ENCODE data around the gene HIVEP2.

The HIVEP2 gene

DNA sequence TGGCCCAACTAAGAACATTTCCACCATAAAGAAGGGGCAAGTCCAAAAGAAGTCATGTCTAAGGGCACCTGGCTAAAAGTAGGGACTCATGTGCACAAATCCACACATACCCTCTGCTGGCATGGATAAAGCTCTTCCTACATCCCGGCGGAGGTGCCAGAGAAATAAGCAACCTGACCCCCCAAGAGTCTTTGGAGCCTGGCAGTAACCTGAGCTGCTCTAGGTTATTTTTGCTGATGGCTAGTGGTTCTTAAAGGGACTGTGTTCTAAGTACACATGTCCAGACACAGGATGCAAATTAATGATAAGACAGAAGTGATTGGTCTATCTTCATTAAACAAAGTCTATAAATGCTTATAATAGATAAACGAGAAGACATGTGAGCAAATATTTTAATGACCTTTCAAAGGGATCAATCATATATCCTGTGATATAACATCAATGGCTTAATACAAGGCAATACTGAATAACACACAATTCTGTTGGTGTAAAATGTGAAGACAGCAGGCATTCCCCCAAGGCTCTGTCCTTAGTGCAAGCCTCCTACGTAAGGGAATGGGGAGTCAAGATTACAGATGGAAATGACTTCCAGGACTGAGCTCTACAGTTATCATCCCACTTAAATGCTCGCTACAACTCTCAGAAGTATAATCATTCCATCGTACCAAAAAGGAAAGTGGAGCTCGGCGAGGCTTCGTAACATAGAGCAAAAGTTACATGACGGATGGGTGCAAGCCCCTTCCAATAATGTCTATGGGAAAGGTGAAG is 52.5 kb downstream of the HIVEP2 start:
- H3K4me3 ChIP-seq (ENCODE audit: low read depth, low read length): no peak overlapping the region
- H3K27ac ChIP-seq (ENCODE audit: low read depth, low read length): no peak overlapping the region
- no peaks in the 10 kb centered on the region for H3K27me3 ChIP-seq (ENCODE audit: insufficient read depth, low read length)
- no peaks in the 10 kb centered on the region for H3K36me3 ChIP-seq (ENCODE audit: insufficient read depth, low read length)
- no peak overlapping the region for H2AFZ ChIP-seq (ENCODE audit: low read length, unreplicated experiment)
- peaks cover 28% of the 10 kb centered on the region for H3K79me2 ChIP-seq (ENCODE audit: control insufficient read depth, insufficient read depth, low read length, unreplicated experiment)
- peaks cover 13% of the 10 kb centered on the region for H3K4me1 ChIP-seq (ENCODE audit: control insufficient read depth, insufficient read depth, low read length, unreplicated experiment)

- H3K36me3 ChIP-seq (ENCODE audit: insufficient read depth, low read length): no peaks in the 10 kb centered on the region
- peaks cover 23% of the 10 kb centered on the region for H3K4me1 ChIP-seq (ENCODE audit: control insufficient read depth, insufficient read depth, low read length, unreplicated experiment)
- no peak overlapping the region for H3K27ac ChIP-seq (ENCODE audit: low read depth, low read length)
- peaks cover 24% of the 10 kb centered on the region for H3K79me2 ChIP-seq (ENCODE audit: control insufficient read depth, insufficient read depth, low read length, unreplicated experiment)
- H3K4me3 ChIP-seq (ENCODE audit: low read depth, low read length): no peak overlapping the region
- no peak overlapping the region for H2AFZ ChIP-seq (ENCODE audit: low read length, unreplicated experiment)
- no peaks in the 10 kb centered on the region for H3K27me3 ChIP-seq (ENCODE audit: insufficient read depth, low read length)
These were observed 53.5 kb downstream of the HIVEP2 start for GRCh38 chr6:142891454-142891853.

GRCh38 chr6:142888456-142888855 is 56.5 kb downstream of the HIVEP2 start:
- Histone ChIP-seq H3K36me3 (ENCODE audit: insufficient read depth, low read length) (no peaks in the 10 kb centered on the region), H3K4me1 (ENCODE audit: control insufficient read depth, insufficient read depth, low read length, unreplicated experiment) (peaks cover 47% of the 10 kb centered on the region), H3K4me3 (ENCODE audit: low read depth, low read length) (no peak overlapping the region), H2AFZ (ENCODE audit: low read length, unreplicated experiment) (no peak overlapping the region), H3K27ac (ENCODE audit: low read depth, low read length) (no peak overlapping the region), H3K79me2 (ENCODE audit: control insufficient read depth, insufficient read depth, low read length, unreplicated experiment) (peaks cover 38% of the 10 kb centered on the region), H3K27me3 (ENCODE audit: insufficient read depth, low read length) (no peaks in the 10 kb centered on the region)

DNA sequence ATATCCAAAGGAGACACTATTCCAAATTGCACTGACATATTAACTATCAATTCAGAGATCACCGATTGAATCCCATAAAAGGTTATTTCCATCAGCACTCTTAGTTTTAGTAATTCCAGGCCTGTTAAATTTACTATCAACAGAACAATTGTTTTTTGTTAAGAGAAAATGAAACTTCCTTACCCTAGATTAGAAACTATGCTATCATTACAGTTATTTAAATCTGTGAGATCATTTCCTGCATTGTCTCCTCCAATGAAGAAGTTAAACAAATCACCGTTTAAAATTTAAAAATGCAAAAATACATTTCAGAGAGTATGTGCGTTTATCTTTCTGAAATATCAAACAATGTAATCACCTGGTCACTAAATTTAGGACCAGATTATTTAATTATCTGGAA is 57.5 kb downstream of the HIVEP2 start:
- Histone ChIP-seq H3K4me1 (ENCODE audit: control insufficient read depth, insufficient read depth, low read length, unreplicated experiment) (peaks cover 48% of the 10 kb centered on the region), H2AFZ (ENCODE audit: low read length, unreplicated experiment) (peak overlapping the region; percentile 7), H3K27ac (ENCODE audit: low read depth, low read length) (peak overlapping the region; percentile 95), H3K36me3 (ENCODE audit: insufficient read depth, low read length) (no peaks in the 10 kb centered on the region), H3K27me3 (ENCODE audit: insufficient read depth, low read length) (no peaks in the 10 kb centered on the region), H3K79me2 (ENCODE audit: control insufficient read depth, insufficient read depth, low read length, unreplicated experiment) (peaks cover 40% of the 10 kb centered on the region), H3K4me3 (ENCODE audit: low read depth, low read length) (no peak overlapping the region)

DNA sequence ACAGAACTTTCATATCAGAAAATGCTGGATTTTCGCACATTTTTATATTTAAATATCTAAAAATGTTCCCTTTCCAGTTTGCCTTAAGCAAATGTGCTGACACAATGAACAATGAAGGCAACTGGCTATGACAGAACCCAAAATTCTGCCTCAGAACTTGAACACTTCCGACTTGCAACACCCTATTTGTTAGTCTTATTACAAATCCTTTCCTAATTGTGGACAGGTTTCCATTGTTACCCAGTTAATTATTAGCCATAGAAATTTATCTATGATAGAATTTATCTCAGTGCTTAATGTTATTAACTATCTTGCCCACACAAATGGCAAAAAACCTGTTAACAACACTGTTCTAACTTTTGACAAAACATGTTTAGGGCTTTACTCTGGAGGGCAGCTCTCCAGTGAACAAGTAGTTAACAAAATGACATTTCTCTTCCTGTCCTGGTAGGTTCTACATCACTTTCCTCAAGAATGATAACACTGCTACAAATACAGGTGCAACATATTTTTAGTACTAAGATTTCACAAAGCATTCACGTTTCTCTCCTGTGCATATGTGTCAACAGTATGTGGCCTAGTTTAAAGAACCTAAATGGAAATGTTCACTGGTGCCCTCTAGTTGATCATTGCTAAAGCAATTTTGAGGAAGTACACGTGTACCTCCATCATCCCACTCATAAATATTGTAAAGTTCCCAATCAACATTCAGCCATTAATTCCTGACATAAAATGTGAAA is 58.4 kb downstream of the HIVEP2 start:
- H3K4me3 ChIP-seq (ENCODE audit: low read depth, low read length): no peak overlapping the region
- no peak overlapping the region for H2AFZ ChIP-seq (ENCODE audit: low read length, unreplicated experiment)
- H3K36me3 ChIP-seq (ENCODE audit: insufficient read depth, low read length): no peaks in the 10 kb centered on the region
- H3K27ac ChIP-seq (ENCODE audit: low read depth, low read length): peak overlapping the region; percentile 95
- H3K27me3 ChIP-seq (ENCODE audit: insufficient read depth, low read length): no peaks in the 10 kb centered on the region
- H3K4me1 ChIP-seq (ENCODE audit: control insufficient read depth, insufficient read depth, low read length, unreplicated experiment): peaks cover 49% of the 10 kb centered on the region
- H3K79me2 ChIP-seq (ENCODE audit: control insufficient read depth, insufficient read depth, low read length, unreplicated experiment): peaks cover 42% of the 10 kb centered on the region

- Histone ChIP-seq H2AFZ (ENCODE audit: low read length, unreplicated experiment) (peak overlapping the region; percentile 6), H3K79me2 (ENCODE audit: control insufficient read depth, insufficient read depth, low read length, unreplicated experiment) (peaks cover 48% of the 10 kb centered on the region), H3K36me3 (ENCODE audit: insufficient read depth, low read length) (no peaks in the 10 kb centered on the region), H3K4me3 (ENCODE audit: low read depth, low read length) (peak overlapping the region; percentile 62), H3K4me1 (ENCODE audit: control insufficient read depth, insufficient read depth, low read length, unreplicated experiment) (peaks cover 49% of the 10 kb centered on the region), H3K27me3 (ENCODE audit: insufficient read depth, low read length) (no peaks in the 10 kb centered on the region), H3K27ac (ENCODE audit: low read depth, low read length) (peak overlapping the region; percentile 95)
These were observed 59.7 kb downstream of the HIVEP2 start for GRCh38 chr6:142885182-142885867.

DNA sequence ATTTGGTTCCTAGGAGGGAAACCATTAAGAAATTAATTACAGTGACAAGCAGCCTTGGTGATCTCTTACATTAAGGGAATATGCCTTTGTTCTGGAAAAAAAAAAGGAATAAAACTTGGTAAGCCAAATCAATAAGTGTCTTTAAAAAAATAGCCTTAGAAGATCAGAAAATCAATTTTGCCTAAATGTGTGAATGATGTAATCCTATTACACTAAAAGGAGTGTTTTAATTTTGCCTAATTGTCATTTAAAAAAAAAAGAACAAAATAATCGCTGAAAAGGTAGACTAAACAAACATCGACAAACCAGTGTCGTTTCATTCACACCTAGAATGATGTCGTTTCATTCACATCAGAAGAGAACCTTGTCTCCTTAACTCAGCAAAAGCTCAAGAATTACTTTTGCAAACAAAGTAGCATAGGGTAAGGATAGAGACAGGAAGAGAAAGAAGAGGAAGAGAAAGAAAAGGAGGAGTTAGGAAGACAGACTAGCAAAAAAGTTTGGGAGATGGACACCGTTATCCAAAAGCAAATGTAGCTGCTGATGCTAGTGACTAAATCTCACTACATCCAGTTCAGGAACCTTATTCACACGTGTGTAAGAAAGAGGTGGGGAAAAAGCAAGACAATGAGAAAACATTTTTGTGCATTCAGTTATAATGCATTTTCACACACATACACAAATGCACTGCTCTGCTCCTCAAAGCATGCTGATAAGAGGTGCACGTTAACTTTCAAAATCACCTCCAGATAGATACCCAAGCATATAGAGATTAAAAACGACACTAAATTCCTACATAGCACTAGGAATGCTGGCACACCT is 60.6 kb downstream of the HIVEP2 start:
- H3K4me3 ChIP-seq (ENCODE audit: low read depth, low read length): peak overlapping the region; percentile 62
- no peaks in the 10 kb centered on the region for H3K36me3 ChIP-seq (ENCODE audit: insufficient read depth, low read length)
- no peaks in the 10 kb centered on the region for H3K27me3 ChIP-seq (ENCODE audit: insufficient read depth, low read length)
- peaks cover 49% of the 10 kb centered on the region for H3K4me1 ChIP-seq (ENCODE audit: control insufficient read depth, insufficient read depth, low read length, unreplicated experiment)
- H2AFZ ChIP-seq (ENCODE audit: low read length, unreplicated experiment): peak overlapping the region; percentile 6
- peak overlapping the region; percentile 95 for H3K27ac ChIP-seq (ENCODE audit: low read depth, low read length)
- peaks cover 52% of the 10 kb centered on the region for H3K79me2 ChIP-seq (ENCODE audit: control insufficient read depth, insufficient read depth, low read length, unreplicated experiment)

GRCh38 chr6:142883011-142883410 is 62.0 kb downstream of the HIVEP2 start:
- Histone ChIP-seq H3K4me1 (ENCODE audit: control insufficient read depth, insufficient read depth, low read length, unreplicated experiment) (peaks cover 49% of the 10 kb centered on the region), H3K27ac (ENCODE audit: low read depth, low read length) (peak overlapping the region; percentile 95), H3K27me3 (ENCODE audit: insufficient read depth, low read length) (no peaks in the 10 kb centered on the region), H3K79me2 (ENCODE audit: control insufficient read depth, insufficient read depth, low read length, unreplicated experiment) (peaks cover 56% of the 10 kb centered on the region), H3K4me3 (ENCODE audit: low read depth, low read length) (peak overlapping the region; percentile 20; the same call in 1 of the 2 replicates), H3K36me3 (ENCODE audit: insufficient read depth, low read length) (peaks cover 4% of the 10 kb centered on the region; the same call in 1 of the 2 replicates), H2AFZ (ENCODE audit: low read length, unreplicated experiment) (no peak overlapping the region)

- H3K36me3 ChIP-seq (ENCODE audit: insufficient read depth, low read length): peaks cover 4% of the 10 kb centered on the region; the same call in 1 of the 2 replicates
- H3K4me3 ChIP-seq (ENCODE audit: low read depth, low read length): no peak overlapping the region
- H3K27me3 ChIP-seq (ENCODE audit: insufficient read depth, low read length): no peaks in the 10 kb centered on the region
- H3K79me2 ChIP-seq (ENCODE audit: control insufficient read depth, insufficient read depth, low read length, unreplicated experiment): peaks cover 55% of the 10 kb centered on the region
- H3K4me1 ChIP-seq (ENCODE audit: control insufficient read depth, insufficient read depth, low read length, unreplicated experiment): peaks cover 40% of the 10 kb centered on the region
- no peak overlapping the region for H2AFZ ChIP-seq (ENCODE audit: low read length, unreplicated experiment)
- no peak overlapping the region for H3K27ac ChIP-seq (ENCODE audit: low read depth, low read length)
These were observed 63.2 kb downstream of the HIVEP2 start for GRCh38 chr6:142881761-142882160.

GRCh38 chr6:142881290-142881689 is 63.7 kb downstream of the HIVEP2 start:
- H3K36me3 ChIP-seq (ENCODE audit: insufficient read depth, low read length): peaks cover 4% of the 10 kb centered on the region; the same call in 1 of the 2 replicates
- H2AFZ ChIP-seq (ENCODE audit: low read length, unreplicated experiment): no peak overlapping the region
- no peak overlapping the region for H3K4me3 ChIP-seq (ENCODE audit: low read depth, low read length)
- no peaks in the 10 kb centered on the region for H3K27me3 ChIP-seq (ENCODE audit: insufficient read depth, low read length)
- H3K79me2 ChIP-seq (ENCODE audit: control insufficient read depth, insufficient read depth, low read length, unreplicated experiment): peaks cover 52% of the 10 kb centered on the region
- no peak overlapping the region for H3K27ac ChIP-seq (ENCODE audit: low read depth, low read length)
- H3K4me1 ChIP-seq (ENCODE audit: control insufficient read depth, insufficient read depth, low read length, unreplicated experiment): peaks cover 36% of the 10 kb centered on the region
